ENCODE measurements around the gene STEAP2. TPM values are rescaled to one million over a fixed set of nuclear protein-coding genes. Genes with fewer than 3 reads are reported as not detected.
A peak's percentile ranks its signal among the peaks of the same experiment; 100 is the strongest.

Gene STEAP2
- total RNA-seq, 1 experiment from 2014 or later: 17.0 TPM

- no peak for DNase-seq (ENCODE audit: low spot score)
- Mint-ChIP-seq H3K4me3 (peak overlapping the region; percentile 0; the same call in 1 of the 2 replicates), H3K36me3 (peaks cover 5% of the 10 kb centered on the region; the same call in 1 of the 2 replicates), H3K27ac (peak overlapping the region; percentile 81; the same call in 1 of the 2 replicates), H3K27me3 (ENCODE audit: low read depth) (no peaks in the 10 kb centered on the region), H3K9me3 (no peaks in the 10 kb centered on the region), H3K4me1 (peaks cover 23% of the 10 kb centered on the region)
- CTCF ChIA-PET: no interaction called here
- no peak for TF ChIP-seq PRDM15 (CRISPR knock-in tag; IDR thresholded peaks at IDR 0.05)
- TF ChIP-seq ZNF317 (CRISPR knock-in tag; IDR thresholded peaks at IDR 0.05; ENCODE audit: borderline replicate concordance, low read depth): no peak
- no peak for TF ChIP-seq SP1 (CRISPR knock-in tag; conservative IDR thresholded peaks at IDR 0.05)
- no peak for TF ChIP-seq ZBTB21 (CRISPR knock-in tag; IDR thresholded peaks at IDR 0.05; ENCODE audit: borderline replicate concordance)
- TF ChIP-seq EMX1 (CRISPR knock-in tag; IDR thresholded peaks at IDR 0.05): no peak
- TF ChIP-seq ETV6 (CRISPR knock-in tag; IDR thresholded peaks at IDR 0.05): no peak
- no peak for TF ChIP-seq TEAD1 (CRISPR knock-in tag; IDR thresholded peaks at IDR 0.05)
- no peak for TF ChIP-seq ZNF671 (CRISPR knock-in tag; IDR thresholded peaks at IDR 0.05)
- TF ChIP-seq TCF7 (CRISPR knock-in tag; IDR thresholded peaks at IDR 0.05; ENCODE audit: low read depth): no peak
- POLR2A ChIA-PET: no interaction called here
- no peak for ATAC-seq
Measured at GRCh38 chr7:90216080-90216674, 4.6 kb downstream of the STEAP2 start.

GRCh38 chr7:90216771-90217170 lies 5.2 kb downstream of the STEAP2 start:
- TF ChIP-seq ZNF396 (CRISPR knock-in tag; IDR thresholded peaks at IDR 0.05; ENCODE audit: borderline replicate concordance): no peak
- TF ChIP-seq IRF1 (CRISPR knock-in tag; IDR thresholded peaks at IDR 0.05): no peak
- no peak for TF ChIP-seq EMX1 (CRISPR knock-in tag; IDR thresholded peaks at IDR 0.05)
- TF ChIP-seq MYBL2 (CRISPR knock-in tag; IDR thresholded peaks at IDR 0.05): no peak
- no peak for TF ChIP-seq NFATC4 (CRISPR knock-in tag; IDR thresholded peaks at IDR 0.05)
- TF ChIP-seq FOXP4 (CRISPR knock-in tag; IDR thresholded peaks at IDR 0.05): no peak
- TF ChIP-seq ZNF263 (CRISPR knock-in tag; IDR thresholded peaks at IDR 0.05; ENCODE audit: low read depth): no peak
- no peak for TF ChIP-seq NR1H2 (CRISPR knock-in tag; IDR thresholded peaks at IDR 0.05)
- TF ChIP-seq SP1 (CRISPR knock-in tag; conservative IDR thresholded peaks at IDR 0.05): no peak
- no peak for TF ChIP-seq ZNF121 (CRISPR knock-in tag; IDR thresholded peaks at IDR 0.05)
- TF ChIP-seq RORB (CRISPR knock-in tag; IDR thresholded peaks at IDR 0.05): no peak
- no peak for TF ChIP-seq ATF3 (CRISPR knock-in tag; conservative IDR thresholded peaks at IDR 0.05)
- no peak for TF ChIP-seq GTF2I (CRISPR knock-in tag; conservative IDR thresholded peaks at IDR 0.05)
- no peak for TF ChIP-seq NFE2L1 (CRISPR knock-in tag; IDR thresholded peaks at IDR 0.05)
- Mint-ChIP-seq H3K27me3 (ENCODE audit: low read depth) (no peaks in the 10 kb centered on the region), H3K27ac (no peak overlapping the region), H3K4me3 (no peak overlapping the region), H3K9me3 (no peaks in the 10 kb centered on the region), H3K4me1 (peaks cover 23% of the 10 kb centered on the region), H3K36me3 (peaks cover 5% of the 10 kb centered on the region; the same call in 1 of the 2 replicates)
- no peak for DNase-seq (ENCODE audit: low spot score)
- no peak for ATAC-seq
- ChIA-PET POLR2A (no interaction called here), CTCF (no interaction called here)
